Measurements from ENCODE around the gene NOL6.

Gene NOL6

GRCh38 chr9:33452828-33453271 lies 20.9 kb downstream of the NOL6 start:
- peak; percentile 2 for DNase-seq

- DNase-seq = no peak
Observed at GRCh38 chr9:33450621-33451146, 23.0 kb downstream of the NOL6 start.

GRCh38 chr9:33449715-33450114 lies 24.0 kb downstream of the NOL6 start:
- DNase-seq = no peak

DNA sequence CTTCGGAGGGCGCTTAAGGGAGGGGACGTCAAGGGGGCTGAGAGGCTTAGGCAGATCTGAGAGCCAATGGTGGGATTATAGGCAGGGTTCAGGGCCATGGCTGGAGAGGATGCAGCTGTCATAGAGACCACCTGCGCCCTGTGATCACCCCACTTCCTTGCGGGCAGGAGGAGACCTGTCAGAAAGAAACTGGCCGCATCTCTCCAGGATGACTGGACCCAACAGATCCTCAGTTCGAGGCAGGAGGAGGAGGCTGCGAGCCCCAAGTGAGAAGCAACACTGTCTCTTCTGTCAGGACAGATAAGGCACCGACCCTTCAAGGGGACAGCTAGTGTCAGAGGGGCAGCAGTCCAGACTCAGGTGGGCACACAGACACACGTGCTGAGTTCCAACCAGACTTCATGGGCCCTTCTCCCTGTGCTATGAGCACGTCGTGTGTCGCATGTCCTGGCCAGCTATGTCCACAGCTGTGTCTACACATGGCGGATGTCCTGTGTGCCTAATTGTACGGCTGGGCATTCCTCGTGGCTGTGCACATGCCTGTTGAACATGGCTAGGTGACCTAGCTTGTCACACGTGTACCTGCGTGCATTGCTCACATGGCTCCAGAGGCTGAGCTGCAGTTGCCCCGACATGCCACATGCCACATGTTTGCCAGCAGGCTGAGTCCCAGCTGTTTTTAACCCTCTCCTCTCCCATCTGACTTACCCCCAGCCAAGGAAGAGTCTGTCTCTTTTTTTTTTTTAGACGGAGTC lies 25.7 kb downstream of the NOL6 start:
- no peak for DNase-seq

GRCh38 chr9:33446946-33447798 lies 26.6 kb downstream of the NOL6 start, which contains the start of gene AQP3:
Gene AQP3 (minus strand): TSS chr9:33447593. CDS start chr9:33447530, 63 bp downstream.
- peak; percentile 21 for DNase-seq

- no peak for DNase-seq
Observed at GRCh38 chr9:33446240-33446945, 27.3 kb downstream of the NOL6 start.

- DNase-seq = no peak
Observed at GRCh38 chr9:33445389-33446239, 28.1 kb downstream of the NOL6 start.

DNA sequence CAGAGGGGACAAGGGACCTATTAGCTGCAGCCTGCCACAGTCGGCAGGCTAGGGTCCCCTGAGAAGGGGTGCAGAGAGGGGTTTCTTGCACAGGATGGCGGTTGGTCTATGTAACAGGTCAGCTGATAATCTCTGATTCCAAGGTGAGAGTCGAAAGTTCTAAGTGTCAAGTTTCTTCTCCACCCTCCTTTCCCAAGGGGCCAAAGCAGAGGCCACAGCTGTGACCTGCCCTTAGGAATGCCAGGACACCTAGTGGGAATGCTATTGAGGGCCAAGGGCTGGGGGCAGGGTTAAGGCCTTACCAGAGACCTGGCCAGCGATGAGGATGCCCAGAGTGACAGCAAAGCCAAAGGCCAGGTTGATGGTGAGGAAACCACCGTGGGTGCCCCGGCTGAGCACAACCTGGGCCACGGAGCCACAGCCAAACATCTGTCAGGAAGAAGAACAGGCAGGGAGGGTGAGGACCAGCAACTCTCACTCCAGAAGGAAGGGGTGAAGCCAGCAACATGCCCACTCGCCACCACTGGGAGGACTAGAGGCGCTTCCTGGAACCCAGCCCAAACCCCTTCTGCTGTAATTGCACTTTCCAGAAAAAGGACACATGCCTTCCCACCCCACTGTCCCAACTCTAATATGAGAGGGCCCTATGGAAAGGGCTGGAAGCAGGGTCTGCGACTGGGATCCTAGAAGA lies 30.1 kb downstream of the NOL6 start:
- DNase-seq = no peak

DNA sequence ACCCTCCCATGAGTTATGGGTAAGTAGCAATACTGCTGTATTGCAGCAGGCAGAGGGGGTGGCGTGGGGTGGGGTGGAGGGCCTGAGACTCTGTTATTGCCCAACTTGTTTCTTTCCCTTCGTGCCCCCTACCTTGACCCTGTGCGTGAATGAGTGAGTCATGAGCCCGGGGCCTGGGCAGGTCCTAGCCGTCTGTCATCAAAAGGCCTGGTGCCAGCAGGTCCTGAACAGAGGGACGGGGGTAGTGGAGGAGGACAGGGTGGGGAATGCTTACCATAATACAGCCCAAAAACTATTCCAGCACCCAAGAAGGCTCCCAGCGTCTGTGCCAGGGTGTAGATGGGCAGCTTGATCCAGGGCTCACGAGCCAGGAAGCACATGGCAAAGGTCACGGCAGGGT lies 30.7 kb downstream of the NOL6 start:
- no peak for DNase-seq

DNA sequence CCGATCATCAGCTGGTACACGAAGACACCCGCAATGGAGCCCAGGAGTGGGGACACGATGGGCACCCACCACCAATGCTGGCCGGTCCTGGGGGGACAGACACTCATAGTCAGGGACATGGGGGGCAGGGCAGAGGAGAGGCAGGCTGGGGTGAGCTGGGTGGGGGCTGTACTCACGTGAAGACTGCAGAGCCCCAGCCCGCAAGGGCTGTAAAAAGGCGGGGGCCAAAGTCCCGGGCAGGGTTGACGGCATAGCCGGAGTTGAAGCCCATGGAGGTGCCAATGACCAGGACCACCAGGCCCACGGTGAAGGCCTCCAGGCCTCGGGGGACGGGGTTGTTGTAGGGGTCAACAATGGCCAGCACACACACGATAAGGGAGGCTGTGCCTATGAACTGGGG lies 31.6 kb downstream of the NOL6 start:
- DNase-seq = no peak

GRCh38 chr9:33440609-33441008 lies 33.1 kb downstream of the NOL6 start:
- no peak for DNase-seq

DNA sequence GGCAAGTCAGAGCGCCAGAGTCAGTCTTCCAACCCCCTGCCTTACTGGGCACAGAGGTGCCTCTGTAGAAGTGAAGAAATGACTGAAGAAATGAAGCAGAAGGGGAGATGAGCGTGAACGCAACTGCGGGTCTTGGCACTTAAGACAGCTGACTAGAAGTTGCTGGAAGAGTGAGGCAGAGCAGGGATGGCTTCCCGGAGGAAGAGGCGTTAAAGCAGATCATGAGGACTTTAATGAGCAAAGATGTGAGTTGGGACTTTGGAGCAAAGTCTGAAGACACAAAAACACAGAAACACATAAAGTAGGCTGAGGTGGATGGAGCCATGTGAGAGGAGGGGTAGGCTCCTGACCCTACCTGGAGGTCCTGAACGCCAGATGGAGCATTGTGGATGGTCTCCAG lies 33.5 kb downstream of the NOL6 start:
- DNase-seq = no peak

GRCh38 chr9:33439731-33440130 lies 34.0 kb downstream of the NOL6 start:
- DNase-seq = no peak

DNA sequence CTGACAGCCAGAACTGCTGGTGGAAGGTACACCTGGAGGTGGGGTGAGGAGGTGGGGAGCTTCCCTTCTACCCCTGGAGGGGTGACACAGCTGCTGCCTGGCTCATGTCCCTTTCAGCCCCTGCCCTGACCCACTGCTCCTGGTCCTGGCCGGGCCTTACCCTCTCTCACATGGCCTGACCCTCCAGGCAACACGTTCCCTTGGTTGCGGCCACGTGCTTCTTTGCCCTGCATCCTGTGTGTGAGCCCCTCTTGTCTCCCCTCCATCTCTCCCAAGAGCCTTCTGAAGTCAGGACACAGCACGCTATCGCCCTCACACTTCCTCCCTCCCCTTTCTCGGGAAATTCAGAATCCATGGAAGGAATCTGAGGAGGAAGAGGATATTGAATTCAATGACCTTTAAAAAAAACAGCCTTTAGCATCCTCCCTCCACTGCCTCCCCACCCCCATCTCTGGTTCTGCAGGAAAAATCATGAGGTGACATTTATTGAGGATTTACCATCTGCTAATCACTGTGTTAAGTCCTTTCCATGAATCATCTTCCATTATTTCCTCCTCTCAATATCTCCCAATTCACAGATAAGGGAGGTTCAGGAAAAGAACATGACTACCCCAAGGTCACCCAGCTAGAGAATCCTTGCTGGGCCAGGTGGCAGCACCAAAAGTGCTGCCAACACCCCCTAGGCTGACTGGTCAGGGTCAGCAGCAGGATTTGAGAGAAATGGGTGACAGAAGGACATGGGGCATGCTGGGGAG lies 34.6 kb downstream of the NOL6 start:
- DNase-seq = no peak

GRCh38 chr9:33437898-33438297 lies 35.8 kb downstream of the NOL6 start:
- DNase-seq = no peak

DNA sequence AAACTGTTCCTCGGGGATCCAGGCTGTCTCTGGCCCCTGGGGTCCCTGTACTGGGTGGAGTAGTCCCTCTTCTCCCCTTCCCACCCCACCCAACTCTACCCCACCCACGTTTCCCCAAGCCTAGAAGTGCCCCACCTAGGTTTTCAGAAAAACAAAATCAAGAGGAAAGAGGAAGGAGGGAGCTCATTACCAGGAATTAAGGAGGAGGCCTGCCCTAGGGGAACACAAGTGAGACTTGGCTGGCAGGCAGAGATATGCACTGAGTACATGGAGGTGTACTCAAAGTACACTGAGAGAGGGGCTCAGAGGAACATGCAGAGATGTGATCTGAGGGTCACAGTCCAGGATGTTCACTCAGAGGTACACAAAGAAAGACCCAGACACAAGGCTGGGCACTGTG lies 36.5 kb downstream of the NOL6 start:
- no peak for DNase-seq

DNA sequence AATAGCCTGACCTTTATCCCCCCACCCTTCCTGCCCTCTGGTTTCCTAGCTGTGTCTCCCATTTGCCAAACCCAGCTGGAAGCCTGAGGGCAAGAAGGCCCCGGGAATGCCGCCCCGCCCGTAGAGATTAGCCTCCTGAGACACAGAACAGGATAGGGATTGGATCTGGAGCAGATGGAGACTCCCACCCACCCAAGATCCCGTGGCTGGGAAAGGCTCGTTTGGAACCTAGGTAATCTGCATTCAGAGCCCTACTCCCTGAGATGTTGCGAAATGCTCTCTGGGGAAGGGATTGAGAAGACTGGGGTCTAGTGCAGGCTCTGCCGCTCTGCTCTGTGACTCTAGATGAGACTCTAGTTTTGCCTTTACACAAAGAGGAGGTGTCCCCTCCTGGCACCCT lies 37.3 kb downstream of the NOL6 start:
- DNase-seq = no peak

- DNase-seq = no peak
Observed at GRCh38 chr9:33435821-33436277, 37.9 kb downstream of the NOL6 start.

GRCh38 chr9:33434317-33435105 lies 39.2 kb downstream of the NOL6 start:
- no peak for DNase-seq

- DNase-seq = no peak
Observed at GRCh38 chr9:33433871-33434270, 39.9 kb downstream of the NOL6 start.

Data from NCI-H2227 treated with DMSO at 0.1 percent for 48 hours (cell line).